ENCODE results near the gene FGFRL1. TPM values are rescaled to one million over a fixed set of nuclear protein-coding genes. Genes with fewer than 3 reads are reported as not detected.

FGFRL1 gene
- total RNA-seq, 1 experiment from 2014 or later = 30.4 TPM

DNA sequence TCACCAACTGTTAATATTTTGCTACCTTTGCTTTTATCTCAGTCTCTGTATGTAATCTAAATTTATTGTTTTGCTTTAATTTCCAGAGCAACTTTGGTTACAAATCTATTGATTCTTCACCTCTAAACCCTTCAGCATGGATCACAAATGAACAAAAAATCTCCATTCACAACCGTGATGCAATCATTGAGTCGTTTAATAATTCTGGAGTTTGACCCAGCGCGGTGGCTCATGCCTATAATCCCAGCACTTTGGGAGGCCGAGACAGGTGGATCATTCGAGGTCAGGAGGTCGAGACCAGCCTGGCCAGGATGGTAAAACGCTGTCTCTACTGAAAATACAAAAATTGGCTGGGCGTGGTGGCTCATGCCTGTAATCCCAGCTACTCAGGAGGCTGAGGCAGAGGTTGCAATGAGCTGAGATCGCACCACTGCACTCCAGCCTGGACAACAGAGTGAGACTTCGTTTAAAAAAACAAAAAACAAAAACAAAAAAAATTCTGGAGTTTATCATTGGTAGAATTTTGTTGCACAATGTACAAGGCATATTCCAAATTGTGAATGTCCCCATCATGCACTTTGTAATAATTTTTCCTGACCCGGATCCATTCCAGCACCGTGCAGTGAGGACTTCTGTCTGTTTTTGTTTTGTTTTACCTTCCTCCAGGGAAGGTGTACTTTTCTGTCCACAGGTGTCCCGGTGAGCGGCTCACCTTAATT, 26.9 kb upstream of the FGFRL1 start:
- TF ChIP-seq, protein P1, sequence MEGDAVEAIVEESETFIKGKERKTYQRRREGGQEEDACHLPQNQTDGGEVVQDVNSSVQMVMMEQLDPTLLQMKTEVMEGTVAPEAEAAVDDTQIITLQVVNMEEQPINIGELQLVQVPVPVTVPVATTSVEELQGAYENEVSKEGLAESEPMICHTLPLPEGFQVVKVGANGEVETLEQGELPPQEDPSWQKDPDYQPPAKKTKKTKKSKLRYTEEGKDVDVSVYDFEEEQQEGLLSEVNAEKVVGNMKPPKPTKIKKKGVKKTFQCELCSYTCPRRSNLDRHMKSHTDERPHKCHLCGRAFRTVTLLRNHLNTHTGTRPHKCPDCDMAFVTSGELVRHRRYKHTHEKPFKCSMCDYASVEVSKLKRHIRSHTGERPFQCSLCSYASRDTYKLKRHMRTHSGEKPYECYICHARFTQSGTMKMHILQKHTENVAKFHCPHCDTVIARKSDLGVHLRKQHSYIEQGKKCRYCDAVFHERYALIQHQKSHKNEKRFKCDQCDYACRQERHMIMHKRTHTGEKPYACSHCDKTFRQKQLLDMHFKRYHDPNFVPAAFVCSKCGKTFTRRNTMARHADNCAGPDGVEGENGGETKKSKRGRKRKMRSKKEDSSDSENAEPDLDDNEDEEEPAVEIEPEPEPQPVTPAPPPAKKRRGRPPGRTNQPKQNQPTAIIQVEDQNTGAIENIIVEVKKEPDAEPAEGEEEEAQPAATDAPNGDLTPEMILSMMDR (conservative IDR thresholded peaks at IDR 0.05; ENCODE audit: low read depth, low read length) = no peak
- TF ChIP-seq EZH2 (IDR thresholded peaks at IDR 0.05; ENCODE audit: borderline replicate concordance, low read depth, low read length, poor library complexity, severe bottlenecking) = no peak
- Histone ChIP-seq H3K9me3 (ENCODE audit: low read depth, low read length, poor library complexity, severe bottlenecking) (no peaks in the 10 kb centered on the region), H3K36me3 (ENCODE audit: insufficient read depth, low read length, poor library complexity, severe bottlenecking) (no peaks in the 10 kb centered on the region), H3K27ac (ENCODE audit: low read depth, low read length, poor library complexity, severe bottlenecking) (no peak overlapping the region), H3K4me3 (ENCODE audit: low read depth, low read length, poor library complexity, severe bottlenecking) (no peak overlapping the region), H3K4me1 (ENCODE audit: insufficient read depth, low read length, poor library complexity, severe bottlenecking) (peaks cover 9% of the 10 kb centered on the region), H3K27me3 (replicated peaks; ENCODE audit: insufficient read depth, low read depth, low read length, poor library complexity) (no peaks in the 10 kb centered on the region)
- ChIA-PET POLR2A (ENCODE audit: low non-redundant PET) (no interaction called here), CTCF (no interaction called here)
- no peak for DNase-seq (ENCODE audit: low spot score)
- no TSS peak for BruUV-seq (replicated peaks)
- intact Hi-C loops (cut with micrococcal nuclease; ENCODE audit: unreplicated experiment) = loop anchor here (10.0 kb wide), 1 partner anchor 240 kb away; no protein-coding TSS in a partner anchor

DNA sequence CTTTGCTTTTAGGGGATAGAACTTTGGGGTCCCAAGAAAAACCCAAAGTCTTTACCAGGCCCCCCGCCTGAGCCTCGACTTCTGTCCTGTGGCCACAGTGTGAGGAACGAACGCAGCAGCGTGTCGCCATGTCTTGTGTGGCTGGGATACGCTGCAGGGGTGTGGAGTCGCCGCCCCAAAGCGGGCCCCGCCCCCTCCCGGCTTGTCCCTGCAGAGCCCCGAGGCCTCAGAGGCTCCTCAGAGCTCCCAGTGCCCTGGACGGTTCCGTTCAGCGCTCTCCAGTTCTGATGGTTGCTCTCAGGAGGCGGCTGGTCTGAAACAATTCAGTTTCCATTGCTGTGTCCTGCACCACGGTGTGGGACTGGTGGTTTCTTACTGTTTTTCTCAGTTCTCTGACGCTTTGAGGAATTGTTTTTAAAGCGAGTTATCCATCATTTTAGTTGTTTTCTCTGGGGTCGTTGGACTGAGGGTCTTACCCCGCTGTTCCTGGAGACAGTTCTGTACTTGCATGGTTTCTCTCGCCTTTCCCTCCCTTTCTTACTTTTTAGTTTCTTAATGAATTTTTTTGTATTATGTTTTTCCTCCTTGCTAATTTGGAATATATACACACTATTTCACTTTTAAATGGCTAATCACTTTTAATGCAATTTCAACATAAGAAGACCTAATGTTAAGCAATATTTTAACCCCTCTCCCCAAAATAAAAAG, 26.1 kb upstream of the FGFRL1 start:
- Histone ChIP-seq H3K9me3 (ENCODE audit: low read depth, low read length, poor library complexity, severe bottlenecking) (no peaks in the 10 kb centered on the region), H3K27me3 (replicated peaks; ENCODE audit: insufficient read depth, low read depth, low read length, poor library complexity) (no peaks in the 10 kb centered on the region), H3K4me3 (ENCODE audit: low read depth, low read length, poor library complexity, severe bottlenecking) (peak overlapping the region; percentile 60), H3K36me3 (ENCODE audit: insufficient read depth, low read length, poor library complexity, severe bottlenecking) (no peaks in the 10 kb centered on the region), H3K4me1 (ENCODE audit: insufficient read depth, low read length, poor library complexity, severe bottlenecking) (peaks cover 8% of the 10 kb centered on the region), H3K27ac (ENCODE audit: low read depth, low read length, poor library complexity, severe bottlenecking) (no peak overlapping the region)
- no peak for DNase-seq (ENCODE audit: low spot score)
- no peak for TF ChIP-seq EZH2 (IDR thresholded peaks at IDR 0.05; ENCODE audit: borderline replicate concordance, low read depth, low read length, poor library complexity, severe bottlenecking)
- TF ChIP-seq, protein P1 (conservative IDR thresholded peaks at IDR 0.05; ENCODE audit: low read depth, low read length) = no peak
- intact Hi-C loops (cut with micrococcal nuclease; ENCODE audit: unreplicated experiment) = loop anchor here (10.0 kb wide), 1 partner anchor 240 kb away; no protein-coding TSS in a partner anchor
- ChIA-PET CTCF (no interaction called here), POLR2A (ENCODE audit: low non-redundant PET) (no interaction called here)
- BruUV-seq (replicated peaks) = no TSS peak

DNA sequence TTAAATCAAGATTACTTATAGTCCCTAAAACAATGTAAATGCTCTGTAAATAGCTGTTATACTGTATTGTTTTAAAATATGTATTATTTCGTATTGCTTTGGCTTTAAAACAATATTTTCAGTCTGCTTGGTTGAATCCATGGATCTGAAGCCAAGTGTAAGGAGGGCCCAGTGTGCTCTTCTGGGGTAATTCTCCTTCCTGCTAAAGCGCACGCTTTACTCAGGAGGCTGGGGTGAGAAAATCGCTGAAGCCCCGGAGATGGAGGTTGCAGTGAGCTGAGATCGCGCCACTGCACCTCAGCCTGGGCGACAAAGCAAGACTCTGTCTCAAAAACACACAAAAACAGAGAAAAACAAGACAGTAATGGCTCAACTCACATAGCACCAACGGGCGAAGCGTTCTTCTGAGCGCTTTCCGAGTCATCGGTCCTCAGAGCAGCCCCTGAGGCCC, 25.0 kb upstream of the FGFRL1 start:
- intact Hi-C loops (cut with micrococcal nuclease; ENCODE audit: unreplicated experiment) = loop anchor here (10.0 kb wide), 1 partner anchor 242 kb away; no protein-coding TSS in a partner anchor
- ChIA-PET POLR2A (ENCODE audit: low non-redundant PET) (no interaction called here), CTCF (no interaction called here)
- no TSS peak for BruUV-seq (replicated peaks)
- Histone ChIP-seq H3K27me3 (replicated peaks; ENCODE audit: insufficient read depth, low read depth, low read length, poor library complexity) (no peaks in the 10 kb centered on the region), H3K9me3 (ENCODE audit: low read depth, low read length, poor library complexity, severe bottlenecking) (no peaks in the 10 kb centered on the region), H3K4me3 (ENCODE audit: low read depth, low read length, poor library complexity, severe bottlenecking) (peak overlapping the region; percentile 60), H3K36me3 (ENCODE audit: insufficient read depth, low read length, poor library complexity, severe bottlenecking) (no peaks in the 10 kb centered on the region), H3K27ac (ENCODE audit: low read depth, low read length, poor library complexity, severe bottlenecking) (peak overlapping the region; percentile 59), H3K4me1 (ENCODE audit: insufficient read depth, low read length, poor library complexity, severe bottlenecking) (peaks cover 8% of the 10 kb centered on the region)
- no peak for TF ChIP-seq EZH2 (IDR thresholded peaks at IDR 0.05; ENCODE audit: borderline replicate concordance, low read depth, low read length, poor library complexity, severe bottlenecking)
- TF ChIP-seq, protein P1 (conservative IDR thresholded peaks at IDR 0.05; ENCODE audit: low read depth, low read length) = no peak
- DNase-seq (ENCODE audit: low spot score) = no peak
